Mucosa of descending colon (tissue), 3 donors: ENCODE results near the gene LARP1. TPM values are rescaled to one million over a fixed set of nuclear protein-coding genes. Genes with fewer than 3 reads are reported as not detected.
A peak's percentile ranks its signal among the peaks of the same experiment; 100 is the strongest.

Experiments
- ATAC-seq: fragments of 200-7000 bp; cut with Tn5 transposase; one replicate; pipeline ENCODE4 v1.9.1; 2020; ENCODE audit warnings: mild to moderate bottlenecking, moderate library complexity
- DNase-seq, 3 donors: peaks; one replicate each; pipeline ENCODE4 v3.0.0-alpha.2; 2020
- H3K36me3 ChIP-seq: fragments of 200-600 bp; one replicate; pipeline ENCODE4 v1.8.0; 2021; ENCODE audit warnings: low read depth, mild to moderate bottlenecking
- H3K4me1 ChIP-seq: fragments of 200-600 bp; one replicate; pipeline ENCODE4 v1.8.0; 2021; ENCODE audit warnings: low read depth, mild to moderate bottlenecking
- H3K4me3 ChIP-seq: fragments of 200-600 bp; one replicate; pipeline ENCODE4 v1.8.0; 2021; ENCODE audit warnings: mild to moderate bottlenecking
- H3K9me3 ChIP-seq: fragments of 200-600 bp; one replicate; pipeline ENCODE4 v1.8.0; 2021; ENCODE audit warnings: mild to moderate bottlenecking
- CTCF ChIP-seq: fragments of 200-600 bp; IDR thresholded peaks from one replicate; pipeline ENCODE4 v1.8.0; 2022; ENCODE audit warnings: antibody characterized with exemption, mild to moderate bottlenecking
- intact Hi-C, 2 donors: fragments of 100-400 bp; cut with DNase I in 1 of 2; cut with micrococcal nuclease in 1 of 2; formaldehyde crosslinking; loops; one replicate each; pipeline versions ENCODE4 v1.11.0 to v1.11.1; 2022; cut with DNase I, micrococcal nuclease
- total RNA-seq, 3 donors: library from RNA; stranded (reverse); fragmentation: NEBNext Ultra II Directional in 2 of 3; extraction: Animal tissue kit (Norgen Biotek cat#: 25700) in 2 of 3; gene quantifications; one replicate each; pipeline versions ENCODE4 v1.2.1 to v1.2.4, GENCODE V29; 2021 to 2023
- donor health status: DM: no; HTN: no; CAD: no; lungs with moderate emphysema.
- donor health status: DM: no; HTN: no; CAD: no.
- donor health status: DM: no; HTN: yes; CAD: no.

The LARP1 gene
- total RNA-seq, 3 donors from 2014 or later = 127 to 157 (median 140) TPM

GRCh38 chr5:154849791-154850201 lies 94.6 kb downstream of the LARP1 start:
- Histone ChIP-seq H3K4me1 (no peaks in the 10 kb centered on the region), H3K36me3 (no peaks in the 10 kb centered on the region), H3K9me3 (no peaks in the 10 kb centered on the region), H3K4me3 (no peak overlapping the region)
- no peak for TF ChIP-seq CTCF
- DNase-seq = no peak
- ATAC-seq = no peak
- intact Hi-C loops = no loop called here

GRCh38 chr5:154850255-154851062 lies 95.3 kb downstream of the LARP1 start, which contains the start of gene FAXDC2:
Gene FAXDC2 (minus strand): TSS chr5:154850603. CDS start chr5:154838178, 12,425 bp downstream.
- intact Hi-C loops = no loop called here
- TF ChIP-seq CTCF = no peak
- H3K4me3 ChIP-seq = no peak within 1 kb of the TSS
- H3K36me3 ChIP-seq = no peaks in the 10 kb centered on the region
- H3K4me1 ChIP-seq = no peaks in the 10 kb centered on the region
- ATAC-seq = peak; percentile 72
- H3K9me3 ChIP-seq = no peaks in the 10 kb centered on the region
- DNase-seq = peak in 1 of 3 donors; percentile 57

GRCh38 chr5:154851351-154851750 lies 96.2 kb downstream of the LARP1 start:
- no peaks in the 10 kb centered on the region for H3K36me3 ChIP-seq
- H3K4me1 ChIP-seq = no peaks in the 10 kb centered on the region
- intact Hi-C loops = no loop called here
- H3K4me3 ChIP-seq = no peak overlapping the region
- DNase-seq (no peak), ATAC-seq (no peak)
- TF ChIP-seq CTCF = no peak
- H3K9me3 ChIP-seq = no peaks in the 10 kb centered on the region

- Histone ChIP-seq H3K36me3 (no peaks in the 10 kb centered on the region), H3K4me3 (peak overlapping the region; percentile 31), H3K4me1 (peaks cover 29% of the 10 kb centered on the region), H3K9me3 (no peaks in the 10 kb centered on the region)
- ATAC-seq (peak; percentile 82), DNase-seq (peak; percentile 91 to 96 (median 95))
- no peak for TF ChIP-seq CTCF
- intact Hi-C loops = no loop called here
Measured at GRCh38 chr5:154857530-154858296, 102.5 kb downstream of the LARP1 start.

- Histone ChIP-seq H3K36me3 (no peaks in the 10 kb centered on the region), H3K9me3 (no peaks in the 10 kb centered on the region), H3K4me1 (peaks cover 32% of the 10 kb centered on the region), H3K4me3 (peak within 1 kb of the TSS; percentile 31)
- peak; percentile 90 for ATAC-seq
- no peak for TF ChIP-seq CTCF
- DNase-seq = peak; percentile 98 to 99 (median 99)
- intact Hi-C loops = no loop called here
Measured at GRCh38 chr5:154858297-154858971, 103.3 kb downstream of the LARP1 start, which contains the start of gene CNOT8. Gene CNOT8 (plus strand): TSS chr5:154858627. CDS start chr5:154863279, 4,652 bp downstream.
